ENCODE data around the gene MICALL1.

MICALL1 gene

DNA sequence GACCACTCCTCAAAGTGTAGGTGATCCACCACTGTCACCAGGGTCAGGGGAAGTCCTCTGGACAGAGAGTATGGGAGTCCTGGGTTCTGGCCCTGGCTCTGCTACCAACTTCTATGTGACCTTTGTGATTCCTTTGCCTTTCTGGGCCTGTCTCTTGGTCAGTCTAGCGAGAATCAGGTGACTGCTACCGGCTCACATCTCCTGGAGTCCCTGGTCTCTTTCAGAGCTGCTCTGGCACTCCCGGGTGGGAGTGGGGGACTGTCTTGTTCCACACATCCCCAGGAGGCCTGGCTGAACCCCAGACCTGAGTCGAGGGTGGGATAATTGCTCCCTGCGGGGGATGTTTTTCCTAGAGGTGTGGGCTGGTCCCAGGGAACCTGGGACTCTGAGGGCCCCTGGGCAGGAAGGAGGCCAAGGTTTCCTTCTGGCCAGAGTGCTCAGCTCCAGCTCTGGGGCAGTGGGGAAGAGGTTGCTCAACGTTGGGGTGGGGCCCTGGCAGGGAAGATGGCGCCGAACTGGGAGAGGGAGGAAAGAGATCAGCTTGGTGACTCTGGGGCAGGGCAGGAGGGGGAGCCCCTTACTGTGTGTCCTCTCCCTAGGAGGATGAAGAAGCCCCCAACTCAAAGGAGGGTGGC lies 76.2 kb downstream of the MICALL1 start:
- TF ChIP-seq ZNF384 (IDR thresholded peaks at IDR 0.05) (no peak), LEF1 (IDR thresholded peaks at IDR 0.05; ENCODE audit: borderline replicate concordance) (no peak), FOXA1 (IDR thresholded peaks at IDR 0.05) (no peak), ARNT (IDR thresholded peaks at IDR 0.05) (no peak), TARDBP (IDR thresholded peaks at IDR 0.05) (no peak), NFRKB (IDR thresholded peaks at IDR 0.05) (no peak), BHLHE40 (IDR thresholded peaks at IDR 0.05; ENCODE audit: borderline replicate concordance) (no peak), FOXK2 (IDR thresholded peaks at IDR 0.05) (no peak), L3MBTL2 (conservative IDR thresholded peaks at IDR 0.05) (no peak), PKNOX1 (IDR thresholded peaks at IDR 0.05) (no peak), SP1 (IDR thresholded peaks at IDR 0.05) (no peak), ELF4 (IDR thresholded peaks at IDR 0.05) (no peak), HDGF (IDR thresholded peaks at IDR 0.05; ENCODE audit: borderline replicate concordance) (no peak), CTBP1 (IDR thresholded peaks at IDR 0.05; ENCODE audit: borderline replicate concordance) (no peak), FOXM1 (IDR thresholded peaks at IDR 0.05; ENCODE audit: borderline replicate concordance) (no peak)
- POLR2A ChIA-PET, result no interaction called here
- DNase-seq (ENCODE audit: extremely low spot score), result no peak
- CTCF ChIA-PET, result interaction anchor here (1.4 kb wide), 1 partner anchor 24 kb away, joined by 3 read pairs; no protein-coding TSS in a partner anchor

- no peak for TF ChIP-seq PKNOX1 (IDR thresholded peaks at IDR 0.05)
- ChIA-PET POLR2A (no interaction called here), CTCF (interaction anchor here (0.5 to 1.4 kb wide), 2 partner anchors 23 to 147 kb away, joined by 3 read pairs; no protein-coding TSS in a partner anchor)
- no peak for DNase-seq (ENCODE audit: extremely low spot score)
These were observed 77.1 kb downstream of the MICALL1 start for GRCh38 chr22:37982938-37983859.

DNA sequence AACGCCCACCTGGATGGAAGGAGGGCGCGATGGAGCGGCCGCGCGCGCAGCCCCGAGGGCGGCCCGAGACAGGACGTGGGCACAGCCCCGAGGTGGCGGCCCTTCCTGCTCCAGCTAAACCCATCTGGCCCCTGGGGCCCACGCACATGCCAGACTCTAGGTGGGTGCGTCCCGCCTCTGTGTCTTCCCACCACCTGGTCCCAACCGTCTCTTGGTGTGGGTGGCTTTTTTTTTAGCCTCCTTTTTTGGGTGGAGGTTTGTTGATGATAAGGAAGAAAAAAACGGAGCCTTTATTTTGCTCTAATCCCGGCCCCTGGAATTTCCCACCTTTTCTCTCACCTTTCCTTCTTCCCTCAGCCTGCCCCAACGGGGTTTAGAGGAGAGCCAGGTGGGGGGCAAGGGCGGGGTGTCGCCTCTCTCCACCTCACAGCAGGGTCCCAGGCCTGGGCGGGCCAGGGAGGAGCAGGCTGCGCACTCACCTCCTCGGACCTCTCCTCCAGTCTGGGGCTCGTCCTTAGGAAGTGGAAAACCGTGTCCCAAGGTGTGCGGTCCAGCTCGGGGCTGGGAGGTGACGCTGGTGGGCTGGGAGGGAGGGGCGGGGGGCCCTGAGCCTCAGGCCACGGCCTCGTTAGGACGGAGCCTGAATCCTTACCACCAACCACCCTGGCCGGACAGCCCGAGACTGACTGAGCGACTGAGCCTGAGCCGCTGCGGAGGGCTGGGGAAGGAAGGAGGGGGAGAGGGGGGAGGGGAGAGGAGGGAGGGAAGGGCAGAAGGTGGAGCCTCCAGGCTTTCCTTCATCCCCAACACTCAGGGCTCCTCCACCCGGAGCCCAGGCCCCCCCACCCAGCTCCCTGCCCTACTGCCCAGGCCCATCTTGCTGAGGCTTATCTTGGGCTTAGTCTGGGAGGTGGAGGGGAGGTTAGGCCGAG lies 78.0 kb downstream of the MICALL1 start, which contains the start of gene SOX10:
TSS of gene SOX10 (minus strand) at position 696 of the 932 bp plus-strand sequence. CDS start 771 bp downstream, outside the sequence.
- POLR2A ChIA-PET, result no interaction called here
- TF ChIP-seq SP1 (IDR thresholded peaks at IDR 0.05) (no peak), NFRKB (IDR thresholded peaks at IDR 0.05) (no peak), FOXA1 (IDR thresholded peaks at IDR 0.05) (no peak), LEF1 (IDR thresholded peaks at IDR 0.05; ENCODE audit: borderline replicate concordance) (no peak)
- CTCF ChIA-PET, result interaction anchor here (0.5 kb wide), 1 partner anchor 148 kb away, joined by 3 read pairs; no protein-coding TSS in a partner anchor
- no peak for DNase-seq (ENCODE audit: extremely low spot score)

DNA sequence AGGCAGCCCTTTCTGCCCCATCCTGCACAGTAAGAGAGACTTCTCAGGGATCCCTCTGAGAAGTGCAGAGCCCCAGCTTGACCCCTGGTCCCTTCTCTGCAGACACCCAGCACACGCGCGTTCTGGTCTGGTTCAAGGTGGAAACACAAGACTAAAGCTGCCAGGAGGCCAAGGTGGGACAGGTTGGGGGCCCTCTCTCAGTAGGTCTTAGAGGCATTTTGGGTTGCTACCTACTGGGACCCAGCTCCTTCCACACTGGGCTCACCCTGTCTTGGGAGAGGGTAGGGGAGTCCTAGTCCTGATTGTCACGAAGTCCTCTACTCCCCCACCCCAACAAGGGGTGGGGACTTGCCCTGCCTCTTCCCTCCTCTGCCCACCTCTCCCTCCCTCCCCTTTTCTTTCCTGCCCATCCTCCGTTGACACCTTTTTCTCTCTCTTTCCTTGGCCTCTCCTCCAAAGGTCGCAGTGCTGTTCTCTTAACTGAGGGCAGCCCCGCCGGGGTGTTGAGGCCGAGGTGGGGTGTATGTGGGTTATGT lies 79.0 kb downstream of the MICALL1 start:
- CTCF ChIA-PET, result no interaction called here
- DNase-seq (ENCODE audit: extremely low spot score), result no peak
- no peak for TF ChIP-seq BHLHE40 (IDR thresholded peaks at IDR 0.05; ENCODE audit: borderline replicate concordance)
- TF ChIP-seq ELF4 (IDR thresholded peaks at IDR 0.05), result no peak
- no peak for TF ChIP-seq FOXM1 (IDR thresholded peaks at IDR 0.05; ENCODE audit: borderline replicate concordance)
- TF ChIP-seq ARNT (IDR thresholded peaks at IDR 0.05), result no peak
- TF ChIP-seq SP1 (IDR thresholded peaks at IDR 0.05), result no peak
- TF ChIP-seq ZNF384 (IDR thresholded peaks at IDR 0.05), result no peak
- TF ChIP-seq FOXK2 (IDR thresholded peaks at IDR 0.05), result no peak
- no peak for TF ChIP-seq PKNOX1 (IDR thresholded peaks at IDR 0.05)
- no peak for TF ChIP-seq SUZ12 (IDR thresholded peaks at IDR 0.05)
- POLR2A ChIA-PET, result no interaction called here

DNA sequence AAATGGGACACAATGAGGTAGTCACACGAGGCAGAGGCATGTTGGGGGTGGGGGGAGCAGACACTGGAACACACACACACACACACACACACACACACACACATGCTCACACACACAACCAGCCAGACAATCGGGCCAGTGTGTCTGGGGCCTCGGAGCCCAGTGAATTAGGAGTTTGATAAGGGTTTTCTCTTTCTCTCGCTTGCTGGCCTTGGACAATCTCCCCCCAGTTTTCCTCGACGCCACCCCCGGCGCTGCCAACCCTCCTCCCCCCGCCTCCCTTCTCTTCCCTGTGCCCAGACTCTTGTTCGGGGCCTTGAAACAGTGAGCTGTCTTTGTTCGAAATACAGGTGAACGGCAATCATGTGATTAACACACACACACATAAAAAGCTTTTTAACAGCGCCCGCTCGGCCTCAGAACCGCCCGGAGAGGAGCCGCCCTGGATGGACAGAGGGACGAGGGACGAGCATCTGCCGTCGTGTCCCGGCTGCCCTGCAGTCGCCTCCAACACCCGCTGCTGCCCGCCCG lies 79.7 kb downstream of the MICALL1 start:
- TF ChIP-seq SP1 (IDR thresholded peaks at IDR 0.05) (no peak), NFRKB (IDR thresholded peaks at IDR 0.05) (no peak), ELF4 (IDR thresholded peaks at IDR 0.05) (no peak), ZNF384 (IDR thresholded peaks at IDR 0.05) (no peak), SUZ12 (IDR thresholded peaks at IDR 0.05) (no peak), FOXA1 (IDR thresholded peaks at IDR 0.05) (no peak), BHLHE40 (IDR thresholded peaks at IDR 0.05; ENCODE audit: borderline replicate concordance) (no peak), L3MBTL2 (conservative IDR thresholded peaks at IDR 0.05) (no peak), ARNT (IDR thresholded peaks at IDR 0.05) (no peak), FOXK2 (IDR thresholded peaks at IDR 0.05) (no peak), FOXM1 (IDR thresholded peaks at IDR 0.05; ENCODE audit: borderline replicate concordance) (no peak), HDGF (IDR thresholded peaks at IDR 0.05; ENCODE audit: borderline replicate concordance) (no peak), LEF1 (IDR thresholded peaks at IDR 0.05; ENCODE audit: borderline replicate concordance) (no peak), PKNOX1 (IDR thresholded peaks at IDR 0.05) (no peak), CTBP1 (IDR thresholded peaks at IDR 0.05; ENCODE audit: borderline replicate concordance) (no peak)
- POLR2A ChIA-PET, result no interaction called here
- DNase-seq (ENCODE audit: extremely low spot score), result no peak
- CTCF ChIA-PET, result no interaction called here

Data from HEK293T (cell line).